HepG2 (cell line): ENCODE results near the gene HEPACAM. TPM values are rescaled to one million over a fixed set of nuclear protein-coding genes. Genes with fewer than 3 reads are reported as not detected.

Experiments used
- AGO2 ChIP-seq: fragments of 200-400 bp; formaldehyde crosslinking; optimal IDR thresholded peaks from 2 replicates; pipeline ENCODE3; 2017; ENCODE audit warnings: mild to moderate bottlenecking, low read depth, low read length, moderate library complexity
- HNF4A ChIP-seq: sonication (generic); formaldehyde crosslinking; IDR thresholded peaks from 2 replicates; pipeline ENCODE4 v1.4.0; 2020; ENCODE audit warnings: missing genetic modification reagents
- HOXA9 ChIP-seq: sonication (generic); formaldehyde crosslinking; IDR thresholded peaks from 2 replicates; pipeline ENCODE4 v1.8.1; 2022; ENCODE audit warnings: missing genetic modification reagents, mild to moderate bottlenecking, moderate library complexity, borderline replicate concordance
- RBM39 ChIP-seq: fragments of 200-400 bp; formaldehyde crosslinking; IDR thresholded peaks from one replicate; pipeline ENCODE4 v1.6.1; 2018; ENCODE audit warnings: antibody characterized with exemption, mild to moderate bottlenecking, low read depth, low read length; ENCODE audit not compliant: poor library complexity, severe bottlenecking
- RXRB ChIP-seq: IDR thresholded peaks from 2 replicates; pipeline ENCODE4 v1.6.1; 2016; ENCODE audit warnings: borderline replicate concordance, missing genetic modification reagents, missing compliant biosample characterization
- SIN3B ChIP-seq: fragments of 150-350 bp; IDR thresholded peaks from 2 replicates; pipeline ENCODE4 v1.6.1; 2014; ENCODE audit warnings: low read length
- SNAI1 ChIP-seq: sonication (generic); formaldehyde crosslinking; IDR thresholded peaks from 2 replicates; pipeline ENCODE4 v1.5.0; 2020; ENCODE audit warnings: mild to moderate bottlenecking, missing genetic modification reagents, borderline replicate concordance
- ZBTB7B ChIP-seq: sonication (generic); formaldehyde crosslinking; IDR thresholded peaks from 2 replicates; pipeline ENCODE4 v1.4.0; 2020; ENCODE audit warnings: missing genetic modification reagents
- ZC3H13 ChIP-seq: sonication (generic); formaldehyde crosslinking; IDR thresholded peaks from 2 replicates; pipeline ENCODE4 v1.8.1; 2023; ENCODE audit warnings: mild to moderate bottlenecking, missing genetic modification reagents, moderate library complexity
- ZNF136 ChIP-seq: sonication (generic); formaldehyde crosslinking; IDR thresholded peaks from 2 replicates; pipeline ENCODE4 v1.8.1; 2022; ENCODE audit warnings: low read depth, mild to moderate bottlenecking, moderate library complexity, missing genetic modification reagents
- ZNF230 ChIP-seq: sonication (generic); formaldehyde crosslinking; IDR thresholded peaks from 2 replicates; pipeline ENCODE4 v1.4.0; 2020; ENCODE audit warnings: mild to moderate bottlenecking, missing genetic modification reagents
- ZNF251 ChIP-seq: sonication (generic); formaldehyde crosslinking; IDR thresholded peaks from 2 replicates; pipeline ENCODE4 v1.9.0; 2021; ENCODE audit warnings: mild to moderate bottlenecking, missing genetic modification reagents
- ZNF557 ChIP-seq: sonication (generic); formaldehyde crosslinking; IDR thresholded peaks from 2 replicates; pipeline ENCODE4 v1.4.0; 2020; ENCODE audit warnings: missing genetic modification reagents
- ZNF713 ChIP-seq: sonication (generic); formaldehyde crosslinking; IDR thresholded peaks from 2 replicates; pipeline ENCODE4 v1.4.0; 2020; ENCODE audit warnings: mild to moderate bottlenecking, missing genetic modification reagents
- ZNF788 ChIP-seq: sonication (generic); formaldehyde crosslinking; IDR thresholded peaks from 2 replicates; pipeline ENCODE4 v1.5.0; 2020; ENCODE audit warnings: mild to moderate bottlenecking, missing genetic modification reagents, borderline replicate concordance
- polyA plus RNA-seq, 8 experiments: library from polyadenylated mRNA; depleted of rRNA in 3 of 8; stranded (reverse) in 7 of 8; unstranded in 1 of 8; fragments of >200 nt; fragmentation: Illumina TruSeq in 4 of 8; extraction: Trizol in 4 of 8; gene quantifications; 2 replicates each; pipeline versions ENCODE4 v1.2.1 to v1.2.3, GENCODE V29; 2011 to 2016; ENCODE audit warnings: low read depth in 4 of 8, missing spikeins in 1 of 8, mixed read lengths in 1 of 8; ENCODE audit not compliant: insufficient read depth in 1 of 8
- total RNA-seq, 5 experiments: library from RNA; depleted of rRNA; stranded (reverse); fragments of >200 nt; fragmentation: Illumina TruSeq; extraction: Trizol; gene quantifications; 2 replicates each; pipeline ENCODE4 v1.2.3, GENCODE V29; 2016; ENCODE audit warnings: low read depth in 1 of 5
- TF ChIP-seq, protein P1 (sequence below): sonication (generic); formaldehyde crosslinking; IDR thresholded peaks from 2 replicates; pipeline ENCODE4 v1.4.0; 2020; ENCODE audit warnings: mild to moderate bottlenecking, missing genetic modification reagents
- TF ChIP-seq, protein P2 (sequence below): sonication (generic); formaldehyde crosslinking; IDR thresholded peaks from 2 replicates; pipeline ENCODE4 v1.4.0; 2020; ENCODE audit warnings: mild to moderate bottlenecking, missing genetic modification reagents
- TF ChIP-seq, protein P3 (sequence below): sonication (generic); formaldehyde crosslinking; IDR thresholded peaks from 2 replicates; pipeline ENCODE4 v1.5.0; 2020; ENCODE audit warnings: missing genetic modification reagents
- TF ChIP-seq, protein P4 (sequence below): sonication (generic); formaldehyde crosslinking; IDR thresholded peaks from 2 replicates; pipeline ENCODE4 v1.4.0; 2020; ENCODE audit warnings: mild to moderate bottlenecking, missing genetic modification reagents

The HEPACAM gene
- total and polyA plus RNA-seq, 2 of the 13 experiments (the other 11 are each of a cell fraction or from before 2014, with no cell fraction given), result 66.9 to 121 TPM

DNA sequence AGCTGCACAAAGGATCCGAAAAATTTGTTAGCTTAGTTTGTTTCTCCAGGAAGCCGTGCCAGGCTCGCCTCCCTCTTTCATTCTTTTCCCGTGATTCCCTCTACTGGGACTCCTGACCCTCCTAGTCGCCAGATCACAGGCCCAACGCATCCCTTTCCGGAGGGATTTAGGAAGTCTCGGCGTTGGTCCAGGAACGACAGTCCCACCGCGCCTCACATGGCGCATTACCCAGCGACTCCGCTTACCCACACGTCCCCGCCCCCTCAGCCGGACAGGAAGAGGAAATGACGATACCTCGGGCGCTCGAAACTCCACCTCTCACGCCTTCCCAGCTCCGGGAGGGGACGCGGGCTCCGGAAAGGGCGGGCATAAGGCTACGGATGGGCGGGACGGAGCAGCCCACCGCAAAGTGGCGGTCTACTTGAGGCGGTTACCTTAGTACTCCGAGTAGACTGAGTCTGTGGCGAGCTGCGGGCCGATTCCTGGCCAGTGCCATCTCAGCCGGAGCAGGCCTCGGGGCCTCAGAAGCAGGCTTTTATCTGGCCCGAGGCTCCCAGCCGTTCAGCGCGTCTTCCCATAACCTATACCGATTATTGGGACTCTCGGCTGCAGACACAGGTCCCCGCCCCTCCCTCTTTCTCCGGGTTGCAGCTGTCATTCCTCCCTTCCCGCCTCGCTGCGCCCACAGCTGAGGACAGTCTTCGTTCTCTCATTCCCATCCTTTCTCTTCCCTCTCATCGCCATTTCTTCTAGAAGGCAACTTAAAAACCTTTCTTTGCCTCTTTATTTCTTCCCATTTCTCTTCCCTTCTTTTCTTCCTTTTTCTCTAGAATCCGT is 18.1 kb upstream of the HEPACAM start, which contains the start of gene CCDC15 (continued):
- TF ChIP-seq, protein P1, sequence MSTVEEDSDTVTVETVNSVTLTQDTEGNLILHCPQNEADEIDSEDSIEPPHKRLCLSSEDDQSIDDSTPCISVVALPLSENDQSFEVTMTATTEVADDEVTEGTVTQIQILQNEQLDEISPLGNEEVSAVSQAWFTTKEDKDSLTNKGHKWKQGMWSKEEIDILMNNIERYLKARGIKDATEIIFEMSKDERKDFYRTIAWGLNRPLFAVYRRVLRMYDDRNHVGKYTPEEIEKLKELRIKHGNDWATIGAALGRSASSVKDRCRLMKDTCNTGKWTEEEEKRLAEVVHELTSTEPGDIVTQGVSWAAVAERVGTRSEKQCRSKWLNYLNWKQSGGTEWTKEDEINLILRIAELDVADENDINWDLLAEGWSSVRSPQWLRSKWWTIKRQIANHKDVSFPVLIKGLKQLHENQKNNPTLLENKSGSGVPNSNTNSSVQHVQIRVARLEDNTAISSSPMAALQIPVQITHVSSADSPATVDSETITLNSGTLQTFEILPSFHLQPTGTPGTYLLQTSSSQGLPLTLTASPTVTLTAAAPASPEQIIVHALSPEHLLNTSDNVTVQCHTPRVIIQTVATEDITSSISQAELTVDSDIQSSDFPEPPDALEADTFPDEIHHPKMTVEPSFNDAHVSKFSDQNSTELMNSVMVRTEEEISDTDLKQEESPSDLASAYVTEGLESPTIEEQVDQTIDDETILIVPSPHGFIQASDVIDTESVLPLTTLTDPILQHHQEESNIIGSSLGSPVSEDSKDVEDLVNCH (CRISPR knock-in tag), result 0 out of 2 replicates have a peak, but pooled peaks have one; percentile 12
- TF ChIP-seq ZNF230 (no peak), ZC3H13 (CRISPR knock-in tag) (peak; percentile 63; the same call in 1 of the 2 replicates), ZNF136 (CRISPR knock-in tag) (no peak), RBM39 (peak; percentile 22), ZNF788 (peak; percentile 61; the same call in 1 of the 2 replicates), ZNF713 (CRISPR knock-in tag) (no peak), ZNF557 (CRISPR knock-in tag) (no peak), AGO2 (no peak), RXRB (CRISPR knock-in tag) (peak; percentile 50; the same call in 1 of the 2 replicates), ZNF251 (CRISPR knock-in tag) (no peak), SIN3B (peak; percentile 64; the same call in 1 of the 2 replicates), HNF4A (CRISPR knock-in tag) (0 out of 2 replicates have a peak, but pooled peaks have one; percentile 22), ZBTB7B (CRISPR knock-in tag) (peak; percentile 31; the same call in 1 of the 2 replicates), SNAI1 (CRISPR knock-in tag) (0 out of 2 replicates have a peak, but pooled peaks have one; percentile 44), HOXA9 (CRISPR knock-in tag) (no peak; the same call in 1 of the 2 replicates)
- TF ChIP-seq, protein P2, sequence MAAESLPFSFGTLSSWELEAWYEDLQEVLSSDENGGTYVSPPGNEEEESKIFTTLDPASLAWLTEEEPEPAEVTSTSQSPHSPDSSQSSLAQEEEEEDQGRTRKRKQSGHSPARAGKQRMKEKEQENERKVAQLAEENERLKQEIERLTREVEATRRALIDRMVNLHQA (CRISPR knock-in tag), result no peak
- TF ChIP-seq, protein P3, sequence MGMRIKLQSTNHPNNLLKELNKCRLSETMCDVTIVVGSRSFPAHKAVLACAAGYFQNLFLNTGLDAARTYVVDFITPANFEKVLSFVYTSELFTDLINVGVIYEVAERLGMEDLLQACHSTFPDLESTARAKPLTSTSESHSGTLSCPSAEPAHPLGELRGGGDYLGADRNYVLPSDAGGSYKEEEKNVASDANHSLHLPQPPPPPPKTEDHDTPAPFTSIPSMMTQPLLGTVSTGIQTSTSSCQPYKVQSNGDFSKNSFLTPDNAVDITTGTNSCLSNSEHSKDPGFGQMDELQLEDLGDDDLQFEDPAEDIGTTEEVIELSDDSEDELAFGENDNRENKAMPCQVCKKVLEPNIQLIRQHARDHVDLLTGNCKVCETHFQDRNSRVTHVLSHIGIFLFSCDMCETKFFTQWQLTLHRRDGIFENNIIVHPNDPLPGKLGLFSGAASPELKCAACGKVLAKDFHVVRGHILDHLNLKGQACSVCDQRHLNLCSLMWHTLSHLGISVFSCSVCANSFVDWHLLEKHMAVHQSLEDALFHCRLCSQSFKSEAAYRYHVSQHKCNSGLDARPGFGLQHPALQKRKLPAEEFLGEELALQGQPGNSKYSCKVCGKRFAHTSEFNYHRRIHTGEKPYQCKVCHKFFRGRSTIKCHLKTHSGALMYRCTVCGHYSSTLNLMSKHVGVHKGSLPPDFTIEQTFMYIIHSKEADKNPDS, result no peak
- TF ChIP-seq, protein P4, sequence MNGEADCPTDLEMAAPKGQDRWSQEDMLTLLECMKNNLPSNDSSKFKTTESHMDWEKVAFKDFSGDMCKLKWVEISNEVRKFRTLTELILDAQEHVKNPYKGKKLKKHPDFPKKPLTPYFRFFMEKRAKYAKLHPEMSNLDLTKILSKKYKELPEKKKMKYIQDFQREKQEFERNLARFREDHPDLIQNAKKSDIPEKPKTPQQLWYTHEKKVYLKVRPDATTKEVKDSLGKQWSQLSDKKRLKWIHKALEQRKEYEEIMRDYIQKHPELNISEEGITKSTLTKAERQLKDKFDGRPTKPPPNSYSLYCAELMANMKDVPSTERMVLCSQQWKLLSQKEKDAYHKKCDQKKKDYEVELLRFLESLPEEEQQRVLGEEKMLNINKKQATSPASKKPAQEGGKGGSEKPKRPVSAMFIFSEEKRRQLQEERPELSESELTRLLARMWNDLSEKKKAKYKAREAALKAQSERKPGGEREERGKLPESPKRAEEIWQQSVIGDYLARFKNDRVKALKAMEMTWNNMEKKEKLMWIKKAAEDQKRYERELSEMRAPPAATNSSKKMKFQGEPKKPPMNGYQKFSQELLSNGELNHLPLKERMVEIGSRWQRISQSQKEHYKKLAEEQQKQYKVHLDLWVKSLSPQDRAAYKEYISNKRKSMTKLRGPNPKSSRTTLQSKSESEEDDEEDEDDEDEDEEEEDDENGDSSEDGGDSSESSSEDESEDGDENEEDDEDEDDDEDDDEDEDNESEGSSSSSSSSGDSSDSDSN (CRISPR knock-in tag), result no peak; the same call in 1 of the 2 replicates
